ENCODE data around the gene PPM1L.

DNA sequence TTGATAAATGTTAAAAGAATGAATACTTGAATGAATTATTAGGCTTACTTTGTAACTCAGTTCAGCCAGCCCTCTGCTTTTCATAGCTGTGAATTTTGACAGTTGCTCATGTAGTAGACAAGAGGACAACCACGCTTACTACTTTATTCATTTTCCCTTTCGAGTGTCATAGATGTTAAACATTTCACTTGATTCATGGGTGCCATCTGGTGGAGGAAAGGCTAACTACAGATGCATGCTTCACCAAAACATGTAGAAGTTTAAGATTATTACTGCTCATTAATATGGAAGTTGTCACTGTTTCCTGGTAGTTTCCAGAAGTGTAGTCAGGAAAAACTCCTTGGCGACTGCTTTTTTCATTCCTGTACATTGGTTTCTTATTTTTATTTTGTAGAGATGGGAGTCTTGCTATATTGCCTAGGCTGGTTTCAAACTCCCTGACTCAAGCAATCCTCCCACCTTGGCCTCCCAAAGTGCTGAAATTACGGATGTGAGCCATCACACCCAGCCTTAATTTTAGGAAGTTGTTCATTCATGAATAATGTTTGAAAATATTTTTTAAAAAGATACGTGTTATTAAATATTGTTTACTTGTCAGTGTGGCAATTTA, 186.0 kb downstream of the PPM1L start:
- TF ChIP-seq EZH2 (IDR thresholded peaks at IDR 0.05; ENCODE audit: borderline replicate concordance, low read depth, low read length, poor library complexity, severe bottlenecking): no peak
- TF ChIP-seq, protein P1, sequence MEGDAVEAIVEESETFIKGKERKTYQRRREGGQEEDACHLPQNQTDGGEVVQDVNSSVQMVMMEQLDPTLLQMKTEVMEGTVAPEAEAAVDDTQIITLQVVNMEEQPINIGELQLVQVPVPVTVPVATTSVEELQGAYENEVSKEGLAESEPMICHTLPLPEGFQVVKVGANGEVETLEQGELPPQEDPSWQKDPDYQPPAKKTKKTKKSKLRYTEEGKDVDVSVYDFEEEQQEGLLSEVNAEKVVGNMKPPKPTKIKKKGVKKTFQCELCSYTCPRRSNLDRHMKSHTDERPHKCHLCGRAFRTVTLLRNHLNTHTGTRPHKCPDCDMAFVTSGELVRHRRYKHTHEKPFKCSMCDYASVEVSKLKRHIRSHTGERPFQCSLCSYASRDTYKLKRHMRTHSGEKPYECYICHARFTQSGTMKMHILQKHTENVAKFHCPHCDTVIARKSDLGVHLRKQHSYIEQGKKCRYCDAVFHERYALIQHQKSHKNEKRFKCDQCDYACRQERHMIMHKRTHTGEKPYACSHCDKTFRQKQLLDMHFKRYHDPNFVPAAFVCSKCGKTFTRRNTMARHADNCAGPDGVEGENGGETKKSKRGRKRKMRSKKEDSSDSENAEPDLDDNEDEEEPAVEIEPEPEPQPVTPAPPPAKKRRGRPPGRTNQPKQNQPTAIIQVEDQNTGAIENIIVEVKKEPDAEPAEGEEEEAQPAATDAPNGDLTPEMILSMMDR (conservative IDR thresholded peaks at IDR 0.05; ENCODE audit: low read depth, low read length): peak; percentile 81
